ENCODE measurements around the gene ORC3.

DNA sequence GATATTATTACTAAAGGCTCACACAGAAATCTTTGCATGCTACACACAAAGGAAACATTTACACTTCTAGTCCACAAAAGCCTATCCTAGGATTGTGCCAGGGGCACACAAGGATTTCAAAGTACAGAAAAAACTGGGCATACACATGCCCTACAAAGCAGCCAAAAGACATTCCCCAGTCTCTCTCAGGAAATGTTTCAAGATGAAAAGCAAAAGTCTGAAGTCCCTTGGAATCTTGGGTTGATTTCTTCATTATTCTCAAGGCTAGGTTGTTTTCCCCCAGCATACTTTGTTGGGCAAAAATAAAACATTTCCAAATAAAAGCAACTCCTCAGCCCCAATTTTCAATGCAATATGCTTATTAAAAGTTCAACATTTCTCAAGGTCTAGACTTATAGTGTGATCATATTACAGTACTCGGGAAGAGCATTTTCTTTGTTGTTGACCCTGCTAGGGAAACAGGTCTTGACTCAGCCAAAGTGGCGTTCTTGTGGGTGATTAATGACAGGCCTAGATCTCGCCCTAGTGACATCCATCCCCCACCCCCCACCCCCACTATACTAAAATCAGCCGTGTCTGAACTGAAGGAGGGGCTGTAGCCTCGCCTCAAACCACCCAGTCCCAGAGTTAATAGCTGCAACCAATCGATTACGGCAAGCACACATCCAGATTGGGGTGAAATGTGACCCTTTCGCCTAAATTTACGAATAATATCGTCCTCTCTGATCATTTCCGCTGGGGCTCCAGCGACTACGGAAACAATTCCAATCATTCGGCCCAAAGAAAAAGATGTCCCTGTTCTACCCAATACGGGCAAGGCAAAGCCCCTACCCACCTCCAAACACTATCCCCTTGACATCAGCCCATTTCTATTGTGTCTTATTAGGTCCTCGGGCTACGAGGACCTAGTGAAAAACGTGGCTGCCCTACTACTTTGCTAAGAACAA, 110.7 kb downstream of the ORC3 start:
- TF ChIP-seq SIN3A (IDR thresholded peaks at IDR 0.05; ENCODE audit: borderline replicate concordance, insufficient read depth, low read length) (peak; percentile 92; the same call in 1 of the 2 replicates), POLR2AphosphoS5 (IDR thresholded peaks at IDR 0.05; ENCODE audit: low read depth, low read length) (no peak; the same call in 1 of the 2 replicates), TAF1 (IDR thresholded peaks at IDR 0.05; ENCODE audit: borderline replicate concordance, insufficient read depth, low read length) (peak; percentile 38; the same call in 1 of the 2 replicates), FOXP2 (optimal IDR thresholded peaks at IDR 0.05; ENCODE audit: borderline replicate concordance, extremely low read depth, extremely low read length, insufficient read depth) (peak; percentile 67)
- TF ChIP-seq, protein P1, sequence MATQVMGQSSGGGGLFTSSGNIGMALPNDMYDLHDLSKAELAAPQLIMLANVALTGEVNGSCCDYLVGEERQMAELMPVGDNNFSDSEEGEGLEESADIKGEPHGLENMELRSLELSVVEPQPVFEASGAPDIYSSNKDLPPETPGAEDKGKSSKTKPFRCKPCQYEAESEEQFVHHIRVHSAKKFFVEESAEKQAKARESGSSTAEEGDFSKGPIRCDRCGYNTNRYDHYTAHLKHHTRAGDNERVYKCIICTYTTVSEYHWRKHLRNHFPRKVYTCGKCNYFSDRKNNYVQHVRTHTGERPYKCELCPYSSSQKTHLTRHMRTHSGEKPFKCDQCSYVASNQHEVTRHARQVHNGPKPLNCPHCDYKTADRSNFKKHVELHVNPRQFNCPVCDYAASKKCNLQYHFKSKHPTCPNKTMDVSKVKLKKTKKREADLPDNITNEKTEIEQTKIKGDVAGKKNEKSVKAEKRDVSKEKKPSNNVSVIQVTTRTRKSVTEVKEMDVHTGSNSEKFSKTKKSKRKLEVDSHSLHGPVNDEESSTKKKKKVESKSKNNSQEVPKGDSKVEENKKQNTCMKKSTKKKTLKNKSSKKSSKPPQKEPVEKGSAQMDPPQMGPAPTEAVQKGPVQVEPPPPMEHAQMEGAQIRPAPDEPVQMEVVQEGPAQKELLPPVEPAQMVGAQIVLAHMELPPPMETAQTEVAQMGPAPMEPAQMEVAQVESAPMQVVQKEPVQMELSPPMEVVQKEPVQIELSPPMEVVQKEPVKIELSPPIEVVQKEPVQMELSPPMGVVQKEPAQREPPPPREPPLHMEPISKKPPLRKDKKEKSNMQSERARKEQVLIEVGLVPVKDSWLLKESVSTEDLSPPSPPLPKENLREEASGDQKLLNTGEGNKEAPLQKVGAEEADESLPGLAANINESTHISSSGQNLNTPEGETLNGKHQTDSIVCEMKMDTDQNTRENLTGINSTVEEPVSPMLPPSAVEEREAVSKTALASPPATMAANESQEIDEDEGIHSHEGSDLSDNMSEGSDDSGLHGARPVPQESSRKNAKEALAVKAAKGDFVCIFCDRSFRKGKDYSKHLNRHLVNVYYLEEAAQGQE (IDR thresholded peaks at IDR 0.05; ENCODE audit: insufficient read depth in 1 of 2, low read depth in 2 of 2, low read length in 2 of 2), result no peak
